GM06990 (cell line): ENCODE data around the gene CDC42SE2.

ENCODE experiments used
- DNase-seq: peaks from one replicate; pipeline ENCODE4 v3.0.0-alpha.2; 2011; ENCODE audit not compliant: insufficient read length; ENCODE audit errors: extremely low read depth
- H3K27me3 ChIP-seq: replicated peaks from 2 replicates; pipeline ENCODE4 v1.6.0; 2011; ENCODE audit warnings: low read length; ENCODE audit not compliant: control insufficient read depth, insufficient read depth
- H3K36me3 ChIP-seq: 2 replicates; pipeline ENCODE4 v1.5.1; 2011; ENCODE audit warnings: low read length; ENCODE audit not compliant: control insufficient read depth, insufficient read depth
- H3K4me3 ChIP-seq: replicated peaks from 2 replicates; pipeline ENCODE4 v1.5.1; 2011; ENCODE audit warnings: low read depth, mild to moderate bottlenecking, control low read depth, low read length
- TF ChIP-seq, protein P1 (sequence below): IDR thresholded peaks from 2 replicates; pipeline ENCODE4 v1.5.1; 2011; ENCODE audit warnings: low read length, control low read depth, mild to moderate bottlenecking, inconsistent platforms; ENCODE audit not compliant: insufficient read depth, poor library complexity, severe bottlenecking

CDC42SE2 gene

DNA sequence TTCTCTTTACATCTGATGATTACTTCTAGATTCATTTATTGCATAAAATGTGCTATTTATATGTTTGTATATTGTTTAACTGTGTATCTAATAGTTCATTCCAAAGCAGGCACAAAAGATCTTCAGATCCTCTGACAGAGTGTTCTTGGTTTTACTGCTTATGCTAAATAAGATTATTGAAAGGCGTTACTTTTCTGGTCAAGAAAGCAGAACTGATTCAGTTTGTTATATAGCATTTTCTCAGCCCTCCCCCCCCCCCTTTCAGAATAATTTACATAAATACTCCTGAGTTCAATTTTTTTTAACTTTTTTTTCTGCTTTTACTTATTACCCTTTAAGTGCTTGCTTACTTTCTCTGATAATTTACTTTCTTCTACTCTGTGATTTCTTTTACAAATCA lies 15.4 kb downstream of the CDC42SE2 start:
- TF ChIP-seq, protein P1, sequence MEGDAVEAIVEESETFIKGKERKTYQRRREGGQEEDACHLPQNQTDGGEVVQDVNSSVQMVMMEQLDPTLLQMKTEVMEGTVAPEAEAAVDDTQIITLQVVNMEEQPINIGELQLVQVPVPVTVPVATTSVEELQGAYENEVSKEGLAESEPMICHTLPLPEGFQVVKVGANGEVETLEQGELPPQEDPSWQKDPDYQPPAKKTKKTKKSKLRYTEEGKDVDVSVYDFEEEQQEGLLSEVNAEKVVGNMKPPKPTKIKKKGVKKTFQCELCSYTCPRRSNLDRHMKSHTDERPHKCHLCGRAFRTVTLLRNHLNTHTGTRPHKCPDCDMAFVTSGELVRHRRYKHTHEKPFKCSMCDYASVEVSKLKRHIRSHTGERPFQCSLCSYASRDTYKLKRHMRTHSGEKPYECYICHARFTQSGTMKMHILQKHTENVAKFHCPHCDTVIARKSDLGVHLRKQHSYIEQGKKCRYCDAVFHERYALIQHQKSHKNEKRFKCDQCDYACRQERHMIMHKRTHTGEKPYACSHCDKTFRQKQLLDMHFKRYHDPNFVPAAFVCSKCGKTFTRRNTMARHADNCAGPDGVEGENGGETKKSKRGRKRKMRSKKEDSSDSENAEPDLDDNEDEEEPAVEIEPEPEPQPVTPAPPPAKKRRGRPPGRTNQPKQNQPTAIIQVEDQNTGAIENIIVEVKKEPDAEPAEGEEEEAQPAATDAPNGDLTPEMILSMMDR = no peak
- H3K27me3 ChIP-seq = no peaks in the 10 kb centered on the region
- peak; percentile 62 for DNase-seq
- peak overlapping the region; percentile 30; the same call in 1 of the 2 replicates for H3K4me3 ChIP-seq
- no peaks in the 10 kb centered on the region for H3K36me3 ChIP-seq

DNA sequence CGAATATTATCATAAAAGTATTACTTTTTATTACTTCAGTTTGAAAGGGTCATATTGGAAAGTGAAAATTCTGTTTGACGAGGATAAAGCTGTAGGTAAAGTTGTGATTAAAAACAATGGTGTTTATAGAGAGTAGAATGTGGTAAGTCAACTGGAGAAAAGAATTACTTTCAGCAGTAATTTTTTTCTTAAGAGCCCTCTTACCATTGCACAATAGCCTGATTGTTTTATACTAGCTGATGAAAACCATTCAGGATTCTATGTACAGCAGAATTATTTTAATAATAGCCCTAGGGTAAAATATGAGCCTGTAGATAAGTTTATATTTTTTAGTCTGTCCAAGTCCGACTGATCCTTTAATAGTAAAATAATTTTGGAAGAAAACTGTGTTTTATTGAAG lies 16.6 kb downstream of the CDC42SE2 start:
- DNase-seq = no peak
- TF ChIP-seq, protein P1 = no peak
- no peak overlapping the region for H3K4me3 ChIP-seq
- H3K27me3 ChIP-seq = no peaks in the 10 kb centered on the region
- no peaks in the 10 kb centered on the region for H3K36me3 ChIP-seq

DNA sequence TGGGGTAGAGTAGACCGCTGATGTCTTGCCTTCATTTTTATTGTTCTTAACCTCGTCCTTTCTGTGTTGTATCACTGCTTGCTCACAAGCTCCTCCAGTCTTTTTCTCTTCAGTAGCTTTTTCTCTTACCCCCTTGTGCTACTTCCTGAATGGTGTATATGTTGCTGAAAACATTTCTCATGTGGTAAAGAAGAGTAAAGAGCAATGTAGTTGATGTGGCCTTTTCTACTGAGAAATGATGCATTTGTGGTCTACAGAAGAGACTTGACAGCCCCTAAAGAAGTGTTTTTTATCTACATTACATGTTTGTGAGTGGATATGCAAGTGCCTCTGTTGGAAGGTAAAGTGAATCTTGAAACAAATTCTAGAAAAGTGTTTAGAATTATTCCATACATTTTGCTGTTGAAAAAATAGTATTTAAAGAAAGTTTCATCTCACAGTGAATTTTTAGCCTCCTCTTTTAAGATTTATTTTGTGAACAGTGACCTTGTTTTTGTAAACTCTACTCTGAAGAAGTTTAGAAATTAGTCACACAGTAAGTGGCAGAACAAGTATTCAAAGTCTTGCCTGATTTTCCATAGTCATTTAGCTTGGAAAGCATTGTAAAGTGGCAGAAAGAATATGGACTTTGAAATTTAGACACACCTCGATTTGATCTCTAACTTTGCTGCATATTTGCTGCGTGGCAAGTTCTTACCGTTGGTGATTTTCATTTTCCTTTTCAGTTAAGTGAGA lies 17.4 kb downstream of the CDC42SE2 start:
- TF ChIP-seq, protein P1 = no peak
- peak overlapping the region; percentile 50 for H3K4me3 ChIP-seq
- peak; percentile 67 for DNase-seq
- no peaks in the 10 kb centered on the region for H3K36me3 ChIP-seq
- no peaks in the 10 kb centered on the region for H3K27me3 ChIP-seq

DNA sequence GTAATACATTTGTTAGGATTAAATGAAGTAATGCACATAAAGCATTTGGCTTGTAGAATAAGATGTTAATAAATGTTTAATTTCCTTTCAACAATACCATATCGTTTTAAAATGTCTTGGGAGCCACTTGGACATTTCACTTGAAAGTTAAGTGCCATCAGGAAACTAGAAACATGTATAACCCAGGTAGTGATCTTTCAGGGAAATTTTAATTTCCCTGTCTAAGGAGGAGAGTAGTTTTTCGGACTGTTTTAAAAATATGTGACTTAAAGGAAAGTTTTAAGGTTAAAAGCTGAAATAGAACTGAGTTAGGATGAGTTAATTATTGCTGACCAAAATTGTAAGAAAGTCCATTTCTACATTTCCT lies 18.0 kb downstream of the CDC42SE2 start:
- Histone ChIP-seq H3K4me3 (peak overlapping the region; percentile 50), H3K27me3 (no peaks in the 10 kb centered on the region), H3K36me3 (no peaks in the 10 kb centered on the region)
- DNase-seq = no peak
- TF ChIP-seq, protein P1 = no peak

DNA sequence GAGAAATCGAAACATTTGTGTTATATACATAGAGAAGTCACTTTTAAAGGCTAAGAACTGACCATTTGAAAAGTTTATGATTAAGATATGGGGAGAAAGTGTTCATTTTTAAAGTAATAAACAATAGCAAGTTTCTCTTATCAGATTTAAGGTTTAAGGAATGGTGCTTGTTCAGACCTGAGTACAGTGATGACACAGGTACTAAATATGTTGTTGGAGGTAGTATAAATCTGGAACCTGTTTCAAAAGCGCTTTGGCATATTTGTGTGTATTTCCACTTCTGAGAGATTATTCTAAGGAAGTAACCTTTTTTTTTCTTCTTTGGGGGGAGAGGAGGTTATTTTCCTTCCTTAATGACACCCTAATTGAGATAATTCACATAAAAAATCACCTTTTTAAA lies 18.4 kb downstream of the CDC42SE2 start:
- TF ChIP-seq, protein P1 = no peak
- Histone ChIP-seq H3K4me3 (peak overlapping the region; percentile 50), H3K27me3 (no peaks in the 10 kb centered on the region), H3K36me3 (no peaks in the 10 kb centered on the region)
- no peak for DNase-seq
